HG03469 (cell line): Measurements from ENCODE around the gene PPP1R13B.

Experiments used
- ATAC-seq: cut with Tn5 transposase; IDR thresholded peaks from one replicate; pipeline ENCODE4 v1.9.1; 2021; ENCODE audit warnings: mild to moderate bottlenecking, moderate library complexity, moderate number of reproducible peaks; ENCODE audit not compliant: unreplicated experiment

Gene PPP1R13B

DNA sequence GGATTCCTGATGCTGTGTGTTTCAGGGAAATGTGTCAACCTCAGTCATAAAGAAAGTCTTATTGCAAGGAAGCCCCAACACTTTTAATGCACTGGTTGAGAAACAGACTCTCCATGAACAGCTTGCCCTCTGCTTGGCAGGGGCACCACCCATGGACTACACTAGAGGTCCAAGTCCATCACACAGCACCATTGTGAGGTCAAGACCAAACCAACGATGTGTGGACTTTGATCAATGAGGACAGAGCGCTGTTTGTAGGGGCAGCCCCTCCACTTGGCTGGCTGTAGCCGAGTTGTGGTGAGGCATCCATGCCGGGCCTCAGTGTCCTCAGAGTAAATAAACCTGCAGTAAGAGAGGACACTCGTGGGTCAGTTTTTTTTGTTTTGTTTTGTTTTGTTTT lies 102.0 kb downstream of the PPP1R13B start:
- no peak for ATAC-seq

GRCh38 chr14:103744621-103745395 lies 102.6 kb downstream of the PPP1R13B start:
- no peak for ATAC-seq

DNA sequence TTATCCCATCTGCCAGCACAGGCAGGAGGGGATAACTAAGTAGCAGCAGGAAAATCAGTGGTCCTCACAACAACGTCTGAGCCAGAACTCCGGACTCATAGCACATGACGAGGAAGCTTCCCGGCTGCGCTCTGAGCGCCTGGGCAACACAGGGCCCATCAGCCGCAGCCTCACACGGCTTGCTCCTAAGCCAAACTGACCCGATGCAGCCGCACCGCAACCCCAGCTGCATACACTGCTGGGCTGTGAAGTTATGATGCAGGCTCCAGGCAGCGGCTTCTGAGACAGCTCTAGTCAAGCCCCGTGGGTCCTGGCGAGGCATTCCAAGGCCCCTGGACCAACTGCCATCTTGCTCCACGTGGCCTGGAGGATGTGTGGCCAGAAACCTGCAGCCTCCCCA lies 103.7 kb downstream of the PPP1R13B start:
- no peak for ATAC-seq

GRCh38 chr14:103742499-103743255 lies 104.7 kb downstream of the PPP1R13B start:
- ATAC-seq = no peak

DNA sequence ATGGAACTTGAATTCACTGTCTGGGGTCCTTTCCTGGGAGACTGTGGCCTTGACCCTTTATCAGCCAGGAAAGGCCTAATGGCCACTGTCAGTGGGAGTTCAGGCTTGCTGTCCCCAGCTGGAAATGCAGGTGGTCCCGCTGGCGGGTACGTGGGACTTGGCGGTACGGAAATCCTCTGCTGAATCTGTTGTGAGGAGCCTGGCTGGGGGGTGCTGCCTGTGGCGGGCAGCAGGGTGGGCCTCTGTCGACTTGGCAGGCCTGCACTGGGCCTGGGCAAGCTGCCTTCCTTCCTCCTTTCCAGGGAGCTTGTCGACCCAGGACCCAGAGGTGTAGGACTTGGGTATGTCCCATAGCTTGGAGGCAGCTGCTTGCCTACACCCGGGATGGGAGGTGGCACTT lies 105.5 kb downstream of the PPP1R13B start:
- no peak for ATAC-seq

GRCh38 chr14:103740991-103741689 lies 106.2 kb downstream of the PPP1R13B start:
- ATAC-seq = no peak

GRCh38 chr14:103739793-103740501 lies 107.4 kb downstream of the PPP1R13B start:
- ATAC-seq = no peak

DNA sequence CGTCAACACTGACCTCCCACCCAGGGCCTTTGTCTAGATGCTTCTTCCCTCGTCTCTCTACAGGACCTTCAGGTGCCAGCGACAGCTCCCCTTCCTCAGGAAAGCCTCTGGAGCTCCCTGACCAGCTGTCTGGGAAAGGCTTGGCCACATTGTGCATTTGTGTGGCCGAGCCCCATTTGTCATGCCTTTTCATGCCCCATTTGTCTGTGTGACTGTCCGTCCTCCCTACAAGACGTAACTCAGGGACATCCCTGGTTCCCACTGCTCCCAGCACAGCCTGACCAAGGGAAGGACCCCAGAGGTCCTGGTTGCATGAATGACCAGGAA lies 107.9 kb downstream of the PPP1R13B start:
- ATAC-seq = no peak

- no peak for ATAC-seq
Observed at GRCh38 chr14:103738701-103739451, 108.5 kb downstream of the PPP1R13B start.

DNA sequence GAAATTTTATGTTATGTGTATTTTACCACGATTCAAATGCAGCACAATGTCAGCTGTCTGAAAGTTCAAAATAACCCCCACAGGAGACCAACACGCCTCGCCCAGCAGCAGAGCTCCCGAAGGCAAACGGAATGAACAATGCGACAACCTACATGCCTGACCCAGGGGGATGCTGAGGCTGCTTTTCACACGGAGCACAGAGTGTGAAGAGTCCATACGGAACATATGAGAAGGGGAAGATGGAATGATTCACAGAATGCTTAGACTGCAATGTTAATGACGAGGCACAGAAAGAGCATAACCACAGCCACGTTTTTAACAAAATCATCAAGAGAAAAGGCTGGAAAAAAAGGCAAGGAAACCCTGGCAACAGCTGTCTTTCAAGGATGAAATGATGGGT lies 109.2 kb downstream of the PPP1R13B start:
- ATAC-seq = no peak

DNA sequence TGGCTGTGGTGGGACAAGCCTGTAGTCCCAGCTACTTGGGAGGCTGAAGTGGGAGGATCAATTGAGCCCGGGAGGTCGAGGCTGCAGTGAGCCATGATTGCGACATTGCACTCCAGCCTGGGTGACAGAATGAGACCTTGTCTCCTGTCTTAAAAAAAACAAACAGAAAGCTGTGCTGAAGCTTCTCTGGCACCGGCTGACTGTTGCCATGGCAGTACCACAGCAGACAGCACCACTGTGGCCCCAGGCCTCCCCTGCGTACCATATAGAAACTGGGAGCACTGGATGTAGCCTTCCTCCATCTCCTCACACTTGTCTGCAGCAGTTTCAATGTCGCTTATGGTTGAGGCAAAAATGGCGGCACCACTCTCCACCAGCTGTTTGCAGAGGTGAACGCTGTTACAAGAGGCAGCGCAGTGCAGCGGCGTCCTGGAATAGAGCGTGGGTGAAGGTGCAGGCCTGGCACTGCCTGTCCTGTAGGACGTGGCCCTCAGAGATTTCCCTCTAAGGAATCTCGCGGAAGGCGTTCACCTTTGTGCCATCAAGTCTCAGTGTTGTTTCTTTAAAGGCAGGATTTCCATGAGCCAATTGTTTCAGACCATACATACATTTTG lies 109.8 kb downstream of the PPP1R13B start:
- ATAC-seq = no peak

- ATAC-seq = no peak
Observed at GRCh38 chr14:103736546-103737431, 110.6 kb downstream of the PPP1R13B start.

DNA sequence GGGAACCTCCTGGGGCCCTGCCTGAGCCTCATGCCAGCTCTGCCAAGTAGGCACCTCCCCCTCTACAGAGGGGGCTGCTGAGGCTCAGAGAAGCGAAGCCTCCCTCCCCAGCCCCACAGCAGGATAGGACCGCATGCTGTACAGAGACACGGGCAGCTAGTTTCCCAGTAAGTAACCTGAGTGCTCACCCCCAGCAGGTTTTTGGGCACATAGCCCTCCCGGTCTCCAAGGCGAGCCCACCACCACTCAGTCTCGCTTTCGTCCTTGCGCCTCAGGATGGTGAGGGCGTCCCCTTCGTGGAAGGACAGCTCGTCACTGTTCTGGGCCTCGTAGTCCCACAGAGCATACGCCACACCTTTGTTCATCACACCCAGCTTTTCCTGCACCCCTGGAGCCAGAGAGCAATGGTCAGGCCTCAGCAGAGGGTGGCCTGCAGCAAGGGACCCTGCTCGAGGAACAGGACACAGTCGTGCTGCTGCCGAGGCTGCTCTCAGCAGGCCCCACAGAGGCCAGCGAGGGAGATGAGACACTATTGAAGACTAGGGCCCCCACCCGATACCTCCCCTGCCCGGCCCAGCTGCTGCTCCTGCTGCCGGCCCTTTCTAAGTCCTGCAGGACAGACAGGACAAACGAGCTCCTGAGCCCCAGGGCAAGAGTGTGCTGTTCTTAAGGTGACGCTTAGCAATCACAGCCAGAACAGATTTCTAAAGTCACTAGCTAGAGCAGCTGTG lies 111.4 kb downstream of the PPP1R13B start:
- ATAC-seq = no peak

DNA sequence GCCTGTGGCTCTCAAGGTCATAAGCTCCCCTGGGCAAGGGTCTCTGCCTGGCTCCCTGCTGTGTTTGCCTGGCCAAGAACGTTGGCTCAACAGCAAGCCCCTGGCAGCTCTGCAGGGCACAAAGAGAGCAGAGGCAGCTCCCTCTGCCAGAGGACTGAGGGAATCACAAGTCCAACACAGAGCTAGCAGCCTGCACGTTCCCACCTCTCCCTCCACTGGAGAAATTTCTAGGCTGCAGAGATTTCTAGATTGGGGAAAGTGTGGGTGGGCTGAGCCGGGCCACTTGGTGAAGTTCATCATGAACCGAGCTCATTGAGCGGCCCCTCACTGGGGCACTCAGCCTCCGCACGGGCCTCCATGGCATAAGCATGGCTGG lies 111.9 kb downstream of the PPP1R13B start:
- ATAC-seq = no peak

- no peak for ATAC-seq
Observed at GRCh38 chr14:103735022-103735421, 112.4 kb downstream of the PPP1R13B start.

GRCh38 chr14:103734081-103734888 lies 113.1 kb downstream of the PPP1R13B start:
- no peak for ATAC-seq

- ATAC-seq = no peak
Observed at GRCh38 chr14:103733651-103734050, 113.7 kb downstream of the PPP1R13B start.
